GM20000 (cell line): Measurements from ENCODE around the gene OR6N2.

Experiments used
- DNase-seq: peaks from one replicate; pipeline ENCODE4 v3.0.0; 2012; ENCODE audit warnings: low spot score
- TF ChIP-seq, protein P1 (sequence below): IDR thresholded peaks from 2 replicates; pipeline ENCODE4 v1.5.1; 2012; ENCODE audit warnings: mild to moderate bottlenecking, control low read depth; ENCODE audit errors: extremely low read depth, missing control alignments

Gene OR6N2

GRCh38 chr1:158754420-158754819, 26.6 kb downstream of the OR6N2 start, which contains the start of gene OR6K6:
OR6K6 (plus strand) TSS chr1:158754720; CDS start chr1:158754888, 168 bp downstream.
- no peak for DNase-seq
- TF ChIP-seq, protein P1, sequence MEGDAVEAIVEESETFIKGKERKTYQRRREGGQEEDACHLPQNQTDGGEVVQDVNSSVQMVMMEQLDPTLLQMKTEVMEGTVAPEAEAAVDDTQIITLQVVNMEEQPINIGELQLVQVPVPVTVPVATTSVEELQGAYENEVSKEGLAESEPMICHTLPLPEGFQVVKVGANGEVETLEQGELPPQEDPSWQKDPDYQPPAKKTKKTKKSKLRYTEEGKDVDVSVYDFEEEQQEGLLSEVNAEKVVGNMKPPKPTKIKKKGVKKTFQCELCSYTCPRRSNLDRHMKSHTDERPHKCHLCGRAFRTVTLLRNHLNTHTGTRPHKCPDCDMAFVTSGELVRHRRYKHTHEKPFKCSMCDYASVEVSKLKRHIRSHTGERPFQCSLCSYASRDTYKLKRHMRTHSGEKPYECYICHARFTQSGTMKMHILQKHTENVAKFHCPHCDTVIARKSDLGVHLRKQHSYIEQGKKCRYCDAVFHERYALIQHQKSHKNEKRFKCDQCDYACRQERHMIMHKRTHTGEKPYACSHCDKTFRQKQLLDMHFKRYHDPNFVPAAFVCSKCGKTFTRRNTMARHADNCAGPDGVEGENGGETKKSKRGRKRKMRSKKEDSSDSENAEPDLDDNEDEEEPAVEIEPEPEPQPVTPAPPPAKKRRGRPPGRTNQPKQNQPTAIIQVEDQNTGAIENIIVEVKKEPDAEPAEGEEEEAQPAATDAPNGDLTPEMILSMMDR = no peak

DNA sequence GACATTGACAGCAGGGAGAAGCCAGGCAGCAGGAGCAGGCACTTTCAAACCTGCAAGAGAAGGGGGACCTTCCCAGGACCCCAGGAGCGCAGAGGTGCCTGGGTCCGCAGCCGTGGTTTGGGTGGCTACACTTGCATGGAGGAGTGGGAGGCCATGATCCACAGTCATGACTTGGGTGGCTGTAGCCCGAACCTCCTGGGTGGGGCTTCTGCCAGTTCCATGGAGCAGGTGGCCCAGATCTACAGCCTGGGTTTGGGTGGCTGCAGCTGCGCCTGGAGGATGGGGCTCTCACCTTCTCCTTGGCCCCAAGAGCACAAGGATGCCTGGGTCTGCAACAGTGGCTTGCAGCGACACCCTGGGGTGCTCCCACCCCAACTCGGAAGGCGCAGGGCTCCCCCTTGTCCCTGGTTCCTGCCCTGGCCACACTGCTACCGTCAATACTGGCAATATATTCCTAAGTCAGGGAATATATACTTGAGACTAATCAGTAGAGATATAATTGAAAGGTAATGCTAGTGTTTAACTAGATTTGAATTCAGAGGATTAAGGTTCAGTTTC, 28.8 kb downstream of the OR6N2 start:
- no peak for DNase-seq
- TF ChIP-seq, protein P1 = no peak

GRCh38 chr1:158735848-158736247, 45.2 kb downstream of the OR6N2 start:
- no peak for DNase-seq
- TF ChIP-seq, protein P1 = no peak

- DNase-seq = no peak
- TF ChIP-seq, protein P1 = no peak
Measured at GRCh38 chr1:158732524-158732923, 48.5 kb downstream of the OR6N2 start.

- TF ChIP-seq, protein P1 = no peak
- DNase-seq = no peak
Measured at GRCh38 chr1:158731707-158732106, 49.3 kb downstream of the OR6N2 start.

DNA sequence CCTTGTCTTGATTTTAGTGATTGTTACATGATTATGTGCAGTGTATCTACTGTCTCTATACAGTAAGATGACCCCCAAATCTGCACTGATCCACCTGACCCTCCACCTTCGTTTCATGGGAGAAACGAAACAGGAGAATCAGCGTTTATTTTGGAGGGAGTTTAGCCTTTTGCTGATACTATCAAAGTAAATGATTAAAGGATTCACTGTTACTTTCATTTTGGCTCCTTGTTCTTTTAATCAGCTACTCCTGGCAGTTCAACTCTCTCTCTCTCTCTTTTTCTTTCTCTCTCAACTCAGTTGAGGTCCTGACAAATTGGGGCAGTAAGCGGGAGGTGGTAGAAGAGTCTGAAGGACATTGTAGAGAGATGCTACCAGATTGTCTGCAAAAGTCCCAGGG, 50.6 kb downstream of the OR6N2 start:
- TF ChIP-seq, protein P1 = no peak
- no peak for DNase-seq

DNA sequence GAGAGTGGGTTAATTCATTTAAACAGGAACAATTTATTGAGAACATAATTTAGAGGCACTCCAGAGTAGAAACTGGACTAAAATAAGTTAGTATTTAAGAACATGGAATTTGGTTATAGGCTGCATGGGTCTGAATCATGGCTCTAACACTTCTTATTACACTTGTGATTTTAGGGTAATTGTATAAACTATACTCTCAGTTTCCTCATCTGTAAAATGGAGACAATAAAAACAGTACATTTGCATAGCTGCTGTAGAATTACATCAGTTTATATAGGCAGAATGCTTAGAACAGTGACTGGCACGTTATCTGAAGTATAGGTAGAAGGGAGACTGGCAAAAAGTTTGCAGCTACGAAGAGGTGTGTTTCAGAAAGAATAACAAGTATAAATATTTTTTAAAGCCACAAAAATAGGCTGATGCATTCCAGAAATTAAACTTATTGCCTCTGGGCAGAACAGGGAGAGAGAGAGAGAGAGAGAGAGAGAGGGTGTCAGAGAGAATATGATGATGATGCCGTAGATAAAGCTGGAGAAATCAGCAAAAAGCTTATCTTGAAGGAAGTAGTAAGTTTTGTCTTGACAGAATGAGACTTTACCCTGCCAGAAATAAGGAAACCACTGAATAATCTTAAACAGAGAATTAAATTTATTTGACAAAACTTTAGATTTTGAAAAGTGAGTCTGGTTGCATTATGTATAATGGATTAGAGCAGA, 52.3 kb downstream of the OR6N2 start:
- TF ChIP-seq, protein P1 = no peak
- no peak for DNase-seq
